SK-N-SH treated with all-trans-retinoic acid at 6 μM for 48 hours (cell line): Measurements from ENCODE around the gene TRIP6.

Experiments
- ARNTL ChIP-seq: fragments of 450-650 bp; formaldehyde crosslinking; IDR thresholded peaks from 2 replicates; pipeline ENCODE4 v1.5.0; 2020; ENCODE audit warnings: low read depth, mild to moderate bottlenecking, moderate library complexity, borderline replicate concordance
- CSRNP3 ChIP-seq: fragments of 250-450 bp; sonication (Bioruptor Pico); IDR thresholded peaks from 2 replicates; pipeline ENCODE4 v1.5.1; 2021; ENCODE audit warnings: mild to moderate bottlenecking, moderate library complexity
- ISL1 ChIP-seq: fragments of 250-450 bp; sonication (Bioruptor Pico); IDR thresholded peaks from 2 replicates; pipeline ENCODE4 v2.1.2; 2022; ENCODE audit warnings: mild to moderate bottlenecking, moderate library complexity
- OSR1 ChIP-seq: fragments of 250-450 bp; sonication (Bioruptor Pico); IDR thresholded peaks from 2 replicates; pipeline ENCODE4 v1.8.0; 2022; ENCODE audit warnings: moderate library complexity, mild to moderate bottlenecking, inconsistent platforms
- PATZ1 ChIP-seq: fragments of 250-450 bp; sonication (Bioruptor Pico); IDR thresholded peaks from 2 replicates; pipeline ENCODE4 v1.8.0; 2020; ENCODE audit warnings: mild to moderate bottlenecking, moderate library complexity, borderline replicate concordance
- RARB ChIP-seq: fragments of 250-450 bp; sonication (Bioruptor Pico); IDR thresholded peaks from 2 replicates; pipeline ENCODE4 v1.8.0; 2021; ENCODE audit warnings: mild to moderate bottlenecking, moderate library complexity
- TOX ChIP-seq: fragments of 250-450 bp; sonication (Bioruptor Pico); IDR thresholded peaks from 2 replicates; pipeline ENCODE4 v1.8.0; 2021; ENCODE audit warnings: mild to moderate bottlenecking, moderate library complexity, borderline replicate concordance
- ZC3H10 ChIP-seq: fragments of 250-450 bp; sonication (Bioruptor Pico); IDR thresholded peaks from 2 replicates; pipeline ENCODE4 v1.5.1; 2021; ENCODE audit warnings: mild to moderate bottlenecking, moderate library complexity
- ZFP30 ChIP-seq: fragments of 450-650 bp; formaldehyde crosslinking; IDR thresholded peaks from 2 replicates; pipeline ENCODE4 v1.5.0; 2022; ENCODE audit warnings: mild to moderate bottlenecking, moderate library complexity
- ZNF70 ChIP-seq: fragments of 450-650 bp; formaldehyde crosslinking; IDR thresholded peaks from 2 replicates; pipeline ENCODE4 v1.5.0; 2020; ENCODE audit warnings: mild to moderate bottlenecking, moderate library complexity
- ZNF8 ChIP-seq: fragments of 450-650 bp; formaldehyde crosslinking; IDR thresholded peaks from 2 replicates; pipeline ENCODE4 v1.5.0; 2020; ENCODE audit warnings: mild to moderate bottlenecking, moderate library complexity

GRCh38 chr7:100832281-100832633 is 34.9 kb upstream of the TRIP6 start:
- TF ChIP-seq ZNF70 = no peak
- no peak for TF ChIP-seq CSRNP3
- TF ChIP-seq TOX = no peak
- no peak for TF ChIP-seq ISL1 (CRISPR knock-in tag)
- TF ChIP-seq ZFP30 (CRISPR knock-in tag) = no peak
- no peak for TF ChIP-seq OSR1 (CRISPR knock-in tag)
- TF ChIP-seq ARNTL (CRISPR knock-in tag) = no peak
- TF ChIP-seq ZC3H10 (CRISPR knock-in tag) = no peak
- no peak for TF ChIP-seq PATZ1 (CRISPR knock-in tag)
- no peak for TF ChIP-seq ZNF8
- TF ChIP-seq RARB (CRISPR knock-in tag) = no peak
